Activated naive CD4-positive, alpha-beta T cell treated with anti-CD3 and anti-CD28 coated beads, Interleukin-2, amount 50 U/mL, for 16 hours (primary cell): ENCODE data around the gene TCF7L2.

ENCODE experiments used
- DNase-seq: peaks from one replicate; pipeline ENCODE4 v3.0.0-alpha.2; 2020

Gene TCF7L2

GRCh38 chr10:113207924-113208323, 257.9 kb downstream of the TCF7L2 start:
- no peak for DNase-seq

- DNase-seq: no peak
These were observed 263.0 kb downstream of the TCF7L2 start for GRCh38 chr10:113213035-113213434.

- no peak for DNase-seq
These were observed 264.3 kb downstream of the TCF7L2 start for GRCh38 chr10:113214331-113214730.

- DNase-seq: no peak
These were observed 266.1 kb downstream of the TCF7L2 start for GRCh38 chr10:113216102-113216501.
